Neural cell (in vitro differentiated cells): ENCODE measurements around the gene PAK2.

ENCODE experiments used
- EP300 ChIP-seq: fragments of 450-650 bp; conservative IDR thresholded peaks from 2 replicates; pipeline ENCODE4 v1.6.1; 2014; ENCODE audit warnings: antibody characterized with exemption, mild to moderate bottlenecking, moderate library complexity; ENCODE audit not compliant: poor library complexity, severe bottlenecking
- EZH2 ChIP-seq: fragments of 200-600, 300-800 bp; shearing (Covaris generic), sonication (generic); IDR thresholded peaks from 2 replicates; pipeline ENCODE4 v1.6.1; 2014; ENCODE audit warnings: antibody characterized with exemption, low read length, borderline replicate concordance, mild to moderate bottlenecking; ENCODE audit not compliant: insufficient read depth, poor library complexity, severe bottlenecking

DNA sequence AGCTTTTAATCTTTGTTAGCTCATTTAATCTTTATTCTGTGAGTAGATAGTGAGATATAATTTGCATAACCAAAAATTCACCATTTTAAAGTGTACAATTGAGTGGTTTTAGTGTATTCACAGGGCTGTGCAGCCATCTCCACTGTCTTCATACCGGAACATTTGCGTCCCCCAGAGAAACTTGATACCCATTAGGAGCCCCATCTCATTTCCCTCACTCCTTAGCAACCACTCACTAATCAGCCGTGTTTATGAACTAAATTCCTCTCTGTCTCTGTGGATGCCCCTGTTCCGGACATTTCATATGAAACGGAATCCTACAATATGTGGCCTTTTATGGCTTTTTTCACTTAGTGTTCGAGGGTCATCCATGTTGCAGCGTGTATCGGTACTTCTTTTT is 38.2 kb downstream of the PAK2 start:
- TF ChIP-seq EZH2 (no peak), EP300 (no peak)
